ENCODE results near the gene ZNF423. TPM values are rescaled to one million over a fixed set of nuclear protein-coding genes. Genes with fewer than 3 reads are reported as not detected.

Gene ZNF423
- total RNA-seq, 3 donors from 2014 or later = 0.03 TPM; not detected in 2

GRCh38 chr16:49809561-49809960 is 46.4 kb downstream of the ZNF423 start:
- ATAC-seq (no peak), DNase-seq (no peak)
- Mint-ChIP-seq H3K9me3 (no peaks in the 10 kb centered on the region), H3K36me3 (ENCODE audit: insufficient read depth) (no peaks in the 10 kb centered on the region), H3K4me1 (ENCODE audit: low read depth) (no peaks in the 10 kb centered on the region), H3K4me3 (no peak overlapping the region), H3K27me3 (ENCODE audit: low read depth) (peaks cover 6% of the 10 kb centered on the region)

- no peaks in the 10 kb centered on the region for H3K9me3 Mint-ChIP-seq
- H3K36me3 Mint-ChIP-seq (ENCODE audit: insufficient read depth) = no peaks in the 10 kb centered on the region
- no peak overlapping the region for H3K4me3 Mint-ChIP-seq
- ATAC-seq (no peak), DNase-seq (no peak)
- H3K4me1 Mint-ChIP-seq (ENCODE audit: low read depth) = no peaks in the 10 kb centered on the region
- peaks cover 6% of the 10 kb centered on the region for H3K27me3 Mint-ChIP-seq (ENCODE audit: low read depth)
Observed at GRCh38 chr16:49809062-49809461, 46.9 kb downstream of the ZNF423 start.

GRCh38 chr16:49806446-49806845 is 49.5 kb downstream of the ZNF423 start:
- Mint-ChIP-seq H3K4me1 (ENCODE audit: low read depth) (no peaks in the 10 kb centered on the region), H3K27me3 (ENCODE audit: low read depth) (peaks cover 6% of the 10 kb centered on the region), H3K36me3 (ENCODE audit: insufficient read depth) (no peaks in the 10 kb centered on the region), H3K9me3 (no peaks in the 10 kb centered on the region), H3K4me3 (no peak overlapping the region)
- ATAC-seq = no peak
- DNase-seq = no peak

DNA sequence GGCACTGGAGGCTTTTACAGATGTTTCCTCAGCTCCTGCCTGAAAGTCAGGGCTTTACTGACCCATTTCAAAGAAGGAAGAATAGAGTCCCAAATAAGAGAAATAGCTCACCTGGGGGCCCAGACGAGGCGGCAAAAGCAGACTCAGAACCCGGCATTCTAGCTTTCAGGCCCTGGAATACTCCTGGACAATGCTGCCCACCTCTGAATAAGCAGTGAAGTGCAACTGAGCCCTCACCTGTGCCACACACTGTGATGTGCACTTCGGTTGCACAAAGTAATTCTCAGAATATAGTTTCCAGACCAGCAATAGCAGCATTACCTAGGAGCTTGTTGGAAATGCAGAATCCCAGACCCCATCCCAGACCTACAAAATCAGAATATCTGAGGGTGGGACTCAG is 54.6 kb downstream of the ZNF423 start:
- H3K4me3 Mint-ChIP-seq = no peak overlapping the region
- no peaks in the 10 kb centered on the region for H3K36me3 Mint-ChIP-seq (ENCODE audit: insufficient read depth)
- H3K27me3 Mint-ChIP-seq (ENCODE audit: low read depth) = peaks cover 4% of the 10 kb centered on the region
- H3K9me3 Mint-ChIP-seq = no peaks in the 10 kb centered on the region
- no peak for ATAC-seq
- H3K4me1 Mint-ChIP-seq (ENCODE audit: low read depth) = no peaks in the 10 kb centered on the region
- DNase-seq = no peak

GRCh38 chr16:49800876-49801275 is 55.0 kb downstream of the ZNF423 start:
- ATAC-seq (no peak), DNase-seq (no peak)
- no peaks in the 10 kb centered on the region for H3K9me3 Mint-ChIP-seq
- peaks cover 4% of the 10 kb centered on the region for H3K27me3 Mint-ChIP-seq (ENCODE audit: low read depth)
- H3K4me1 Mint-ChIP-seq (ENCODE audit: low read depth) = no peaks in the 10 kb centered on the region
- no peaks in the 10 kb centered on the region for H3K36me3 Mint-ChIP-seq (ENCODE audit: insufficient read depth)
- H3K4me3 Mint-ChIP-seq = no peak overlapping the region

- DNase-seq (no peak), ATAC-seq (no peak)
Observed at GRCh38 chr16:49800441-49800840, 55.5 kb downstream of the ZNF423 start.

DNA sequence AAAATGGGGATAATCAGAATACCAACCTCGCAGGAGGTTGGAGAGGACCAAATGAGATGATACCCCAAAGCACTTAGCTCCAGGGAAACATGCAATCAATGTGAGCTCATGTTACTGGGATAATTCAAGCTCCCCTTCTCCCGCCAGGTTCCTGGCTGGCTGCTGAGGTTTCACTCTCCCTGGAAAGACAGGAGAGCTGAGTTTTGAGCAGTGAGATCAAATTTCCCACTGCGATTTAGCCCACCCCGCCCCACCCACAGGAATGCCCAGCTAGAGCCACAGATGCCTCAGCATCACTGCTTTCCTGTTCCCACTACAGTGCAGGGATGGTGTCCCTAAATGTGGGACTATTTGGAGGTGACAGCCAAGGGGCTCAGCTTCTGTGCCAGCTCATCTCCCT is 56.7 kb downstream of the ZNF423 start:
- Mint-ChIP-seq H3K4me1 (ENCODE audit: low read depth) (no peaks in the 10 kb centered on the region), H3K36me3 (ENCODE audit: insufficient read depth) (no peaks in the 10 kb centered on the region), H3K4me3 (no peak overlapping the region), H3K9me3 (no peaks in the 10 kb centered on the region), H3K27me3 (ENCODE audit: low read depth) (peaks cover 6% of the 10 kb centered on the region)
- ATAC-seq (no peak), DNase-seq (no peak)

More at GRCh38 chr16:49800441-49800840, 55.5 kb downstream of the ZNF423 start:
- H3K9me3 Mint-ChIP-seq = no peaks in the 10 kb centered on the region
- no peak overlapping the region for H3K4me3 Mint-ChIP-seq
- H3K36me3 Mint-ChIP-seq (ENCODE audit: insufficient read depth) = no peaks in the 10 kb centered on the region
- H3K4me1 Mint-ChIP-seq (ENCODE audit: low read depth) = no peaks in the 10 kb centered on the region
- H3K27me3 Mint-ChIP-seq (ENCODE audit: low read depth) = peaks cover 4% of the 10 kb centered on the region

DNA sequence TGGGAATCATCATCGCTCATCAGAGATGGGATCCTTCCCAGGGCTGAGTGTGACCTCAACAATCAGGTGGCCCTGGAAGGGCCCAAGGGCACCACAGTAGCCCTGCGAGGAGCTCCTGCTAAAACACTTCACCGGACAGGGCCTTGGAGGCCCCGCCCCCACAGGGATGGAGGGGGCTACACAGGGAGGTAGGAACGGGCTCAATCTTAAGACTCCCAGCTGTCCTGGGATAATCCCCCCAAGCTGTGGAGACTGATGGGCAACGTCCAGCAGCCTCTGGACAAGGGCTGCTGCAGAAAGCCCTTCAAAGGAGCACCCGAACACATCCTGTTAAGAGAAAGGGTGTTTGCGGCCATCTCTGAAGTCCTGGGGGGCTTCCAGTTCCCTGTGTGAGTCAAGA is 60.4 kb downstream of the ZNF423 start:
- H3K36me3 Mint-ChIP-seq (ENCODE audit: insufficient read depth) = no peaks in the 10 kb centered on the region
- no peak for DNase-seq
- H3K4me3 Mint-ChIP-seq = no peak overlapping the region
- no peak for ATAC-seq
- no peaks in the 10 kb centered on the region for H3K9me3 Mint-ChIP-seq
- H3K27me3 Mint-ChIP-seq (ENCODE audit: low read depth) = peaks cover 8% of the 10 kb centered on the region
- no peaks in the 10 kb centered on the region for H3K4me1 Mint-ChIP-seq (ENCODE audit: low read depth)

- ATAC-seq (no peak), DNase-seq (no peak)
- Mint-ChIP-seq H3K4me3 (no peak overlapping the region), H3K27me3 (ENCODE audit: low read depth) (peaks cover 4% of the 10 kb centered on the region), H3K9me3 (no peaks in the 10 kb centered on the region), H3K4me1 (ENCODE audit: low read depth) (no peaks in the 10 kb centered on the region), H3K36me3 (ENCODE audit: insufficient read depth) (no peaks in the 10 kb centered on the region)
Observed at GRCh38 chr16:49793244-49793643, 62.7 kb downstream of the ZNF423 start.

- Mint-ChIP-seq H3K9me3 (no peaks in the 10 kb centered on the region), H3K4me1 (ENCODE audit: low read depth) (no peaks in the 10 kb centered on the region), H3K4me3 (no peak overlapping the region), H3K27me3 (ENCODE audit: low read depth) (peaks cover 4% of the 10 kb centered on the region), H3K36me3 (ENCODE audit: insufficient read depth) (no peaks in the 10 kb centered on the region)
- DNase-seq (no peak), ATAC-seq (no peak)
Observed at GRCh38 chr16:49789616-49790015, 66.3 kb downstream of the ZNF423 start.

DNA sequence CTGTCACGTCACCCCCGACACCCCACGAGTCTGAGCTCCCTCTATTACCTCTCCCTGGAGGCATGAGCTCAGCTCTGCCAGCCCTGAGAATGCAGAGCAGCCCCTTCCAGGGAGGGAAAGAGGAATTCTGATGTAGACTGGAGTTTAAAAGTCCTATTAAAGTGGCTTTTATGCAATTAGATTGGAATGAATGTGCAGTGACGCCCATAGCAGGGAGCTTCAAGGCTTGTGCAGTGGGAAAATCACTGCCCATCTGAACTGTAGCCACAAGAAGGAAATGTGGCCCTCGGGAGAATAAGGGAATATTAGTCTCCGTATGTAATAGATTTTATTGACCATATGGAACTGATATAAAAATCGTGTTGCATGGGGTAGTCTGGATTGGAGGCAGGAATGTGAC is 66.9 kb downstream of the ZNF423 start:
- ATAC-seq (no peak), DNase-seq (no peak)
- Mint-ChIP-seq H3K4me3 (no peak overlapping the region), H3K9me3 (no peaks in the 10 kb centered on the region), H3K4me1 (ENCODE audit: low read depth) (no peaks in the 10 kb centered on the region), H3K36me3 (ENCODE audit: insufficient read depth) (no peaks in the 10 kb centered on the region), H3K27me3 (ENCODE audit: low read depth) (peaks cover 2% of the 10 kb centered on the region)

DNA sequence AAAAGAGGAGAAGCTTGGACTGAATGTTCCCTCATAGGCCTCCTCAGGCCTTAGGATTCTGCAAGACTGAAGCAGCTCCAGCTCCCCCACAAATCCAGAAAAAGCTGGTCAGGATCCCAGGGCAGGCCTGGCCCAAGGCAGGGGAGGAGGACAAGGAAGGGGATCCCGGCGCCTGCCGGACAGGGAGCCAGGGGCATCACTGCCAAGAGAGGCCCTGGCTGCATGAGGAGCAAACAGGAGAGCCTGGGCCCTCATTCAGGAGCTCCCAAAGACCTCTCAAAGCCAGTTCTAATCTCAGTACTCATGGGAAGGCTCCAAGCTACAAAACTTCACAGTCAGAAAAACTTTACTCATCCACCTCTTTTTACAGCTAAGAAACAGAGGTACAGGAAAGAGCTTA is 67.3 kb downstream of the ZNF423 start:
- Mint-ChIP-seq H3K4me1 (ENCODE audit: low read depth) (no peaks in the 10 kb centered on the region), H3K36me3 (ENCODE audit: insufficient read depth) (no peaks in the 10 kb centered on the region), H3K9me3 (no peaks in the 10 kb centered on the region), H3K27me3 (ENCODE audit: low read depth) (peaks cover 2% of the 10 kb centered on the region), H3K4me3 (no peak overlapping the region)
- ATAC-seq = no peak
- DNase-seq = no peak

DNA sequence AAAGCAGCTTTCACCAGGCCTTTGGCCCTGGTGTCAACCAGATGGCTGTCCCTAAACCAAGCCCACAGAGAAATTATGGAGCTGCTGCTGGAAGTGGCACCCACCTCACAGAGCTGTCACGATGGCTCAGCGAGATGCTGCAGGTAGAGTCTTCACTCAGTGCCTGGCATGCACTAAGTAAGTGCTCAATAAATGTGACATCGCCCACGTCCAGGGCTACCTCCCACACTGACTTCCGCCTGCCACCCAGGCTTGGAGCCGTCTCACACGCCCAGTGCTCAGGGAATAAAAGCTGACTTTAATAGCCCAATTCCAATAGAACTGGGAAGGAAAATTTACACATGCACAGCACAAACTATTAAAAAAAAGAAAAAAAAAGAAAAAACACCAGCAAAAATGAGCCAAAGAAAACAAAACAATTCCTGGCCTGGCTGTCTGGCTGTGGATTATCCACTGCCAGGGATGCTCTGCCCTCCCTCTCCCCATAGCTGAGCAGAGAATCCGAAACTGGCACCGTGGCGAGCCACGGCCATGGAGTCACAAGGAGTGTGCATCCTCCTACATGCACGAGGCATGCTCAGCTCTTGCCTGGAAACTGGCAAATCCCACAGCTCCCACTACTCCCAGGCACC is 68.9 kb downstream of the ZNF423 start:
- ATAC-seq (no peak), DNase-seq (no peak)
- H3K27me3 Mint-ChIP-seq (ENCODE audit: low read depth) = peaks cover 1% of the 10 kb centered on the region
- no peak overlapping the region for H3K4me3 Mint-ChIP-seq
- H3K36me3 Mint-ChIP-seq (ENCODE audit: insufficient read depth) = no peaks in the 10 kb centered on the region
- H3K4me1 Mint-ChIP-seq (ENCODE audit: low read depth) = no peaks in the 10 kb centered on the region
- H3K9me3 Mint-ChIP-seq = no peaks in the 10 kb centered on the region

GRCh38 chr16:49785970-49786369 is 69.9 kb downstream of the ZNF423 start:
- Mint-ChIP-seq H3K36me3 (ENCODE audit: insufficient read depth) (no peaks in the 10 kb centered on the region), H3K4me3 (no peak overlapping the region), H3K27me3 (ENCODE audit: low read depth) (no peaks in the 10 kb centered on the region), H3K9me3 (no peaks in the 10 kb centered on the region), H3K4me1 (ENCODE audit: low read depth) (no peaks in the 10 kb centered on the region)
- no peak for DNase-seq
- ATAC-seq = no peak

GRCh38 chr16:49782405-49782804 is 73.5 kb downstream of the ZNF423 start:
- Mint-ChIP-seq H3K36me3 (ENCODE audit: insufficient read depth) (no peaks in the 10 kb centered on the region), H3K4me3 (no peak overlapping the region), H3K27me3 (ENCODE audit: low read depth) (no peaks in the 10 kb centered on the region), H3K4me1 (ENCODE audit: low read depth) (no peaks in the 10 kb centered on the region), H3K9me3 (no peaks in the 10 kb centered on the region)
- ATAC-seq (no peak), DNase-seq (no peak)

GRCh38 chr16:49781401-49781800 is 74.5 kb downstream of the ZNF423 start:
- ATAC-seq = no peak
- H3K9me3 Mint-ChIP-seq = no peaks in the 10 kb centered on the region
- no peaks in the 10 kb centered on the region for H3K4me1 Mint-ChIP-seq (ENCODE audit: low read depth)
- no peak for DNase-seq
- H3K4me3 Mint-ChIP-seq = no peak overlapping the region
- no peaks in the 10 kb centered on the region for H3K36me3 Mint-ChIP-seq (ENCODE audit: insufficient read depth)
- no peaks in the 10 kb centered on the region for H3K27me3 Mint-ChIP-seq (ENCODE audit: low read depth)
